Raji (cell line): ENCODE results near the gene EOLA1.
"Not testable (repeated sequence)": the region's sequence is repeated elsewhere in the genome, so short reads cannot be mapped to it uniquely, and the experiment has no call there.

Experiments used
- POLR2A ChIP-seq: IDR thresholded peaks from 2 replicates; pipeline ENCODE4 v1.6.1; 2011; ENCODE audit warnings: low read depth, low read length, control low read depth; ENCODE audit not compliant: insufficient read depth

The EOLA1 gene

DNA sequence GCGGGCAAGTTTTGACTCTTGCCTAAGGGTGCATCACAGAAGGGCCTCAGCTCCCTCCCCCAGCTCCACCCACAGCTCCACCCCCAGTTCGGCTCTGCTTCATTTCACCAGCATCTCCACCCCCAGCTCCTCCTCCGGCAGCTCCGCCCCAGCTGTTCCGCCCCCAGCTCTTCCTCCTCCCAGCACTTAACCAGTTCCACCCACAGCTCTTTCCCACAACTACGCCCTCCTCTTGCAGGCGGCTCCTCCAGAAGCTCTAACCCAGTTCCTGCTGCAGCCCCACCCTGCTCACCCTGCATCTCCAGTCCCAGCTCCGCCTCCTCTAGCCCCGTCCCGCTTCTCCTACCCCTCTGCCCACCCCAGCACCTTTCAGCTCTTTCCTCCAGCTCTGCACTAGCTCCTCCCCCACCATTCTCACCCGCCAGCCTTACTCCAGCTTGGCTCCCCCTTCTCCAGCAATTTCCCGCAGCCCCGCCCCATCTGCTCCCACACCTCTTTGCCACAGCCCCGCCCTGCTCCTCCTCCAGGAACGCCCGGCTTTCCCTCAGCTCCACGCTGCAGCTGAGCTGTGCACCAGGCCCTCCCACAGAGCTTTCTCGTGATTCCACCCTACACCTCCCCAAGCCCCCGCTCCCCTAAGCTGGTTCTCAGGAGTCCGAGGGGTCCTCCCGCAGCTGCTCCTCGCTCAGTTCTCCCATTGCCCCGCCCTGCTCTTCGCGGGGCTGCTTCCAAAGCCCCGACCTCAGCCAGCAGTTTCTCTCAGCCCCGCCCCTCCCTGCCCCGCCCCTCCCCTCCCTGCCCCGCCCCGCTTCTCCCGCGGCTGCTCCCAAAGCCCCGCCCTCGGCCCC is 1.3 kb upstream of the EOLA1 start:
- peak; percentile 36; the same call in 1 of the 2 replicates for TF ChIP-seq POLR2A

DNA sequence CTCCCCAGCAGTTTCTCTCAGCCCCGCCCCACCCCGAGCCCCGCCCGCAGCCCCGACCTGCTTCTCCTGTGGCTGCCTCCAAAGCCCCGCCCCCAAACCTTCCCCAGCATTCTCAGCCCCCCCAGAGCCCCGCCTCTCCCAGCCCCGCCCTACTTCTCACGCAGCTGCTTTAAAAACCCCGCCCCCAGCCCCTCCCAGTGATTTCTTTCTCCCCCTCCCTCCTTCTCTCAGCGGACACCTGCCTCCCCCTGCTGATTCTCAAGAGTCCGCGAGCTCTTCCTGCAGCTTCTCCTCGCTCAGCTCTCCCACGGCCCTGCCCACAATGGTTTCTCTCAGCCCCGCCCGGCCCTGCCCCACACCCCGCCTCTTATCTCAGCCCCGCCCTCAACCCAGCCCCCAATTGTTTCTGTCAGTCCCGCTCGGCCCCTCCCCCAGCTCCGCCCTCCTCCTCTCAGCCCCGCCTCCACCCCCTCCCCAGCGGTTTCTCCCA is 636 bp upstream of the EOLA1 start:
- TF ChIP-seq POLR2A = no peak

GRCh38 chrX:149541521-149542047 is 772 bp downstream of the EOLA1 start:
- TF ChIP-seq POLR2A = no peak

DNA sequence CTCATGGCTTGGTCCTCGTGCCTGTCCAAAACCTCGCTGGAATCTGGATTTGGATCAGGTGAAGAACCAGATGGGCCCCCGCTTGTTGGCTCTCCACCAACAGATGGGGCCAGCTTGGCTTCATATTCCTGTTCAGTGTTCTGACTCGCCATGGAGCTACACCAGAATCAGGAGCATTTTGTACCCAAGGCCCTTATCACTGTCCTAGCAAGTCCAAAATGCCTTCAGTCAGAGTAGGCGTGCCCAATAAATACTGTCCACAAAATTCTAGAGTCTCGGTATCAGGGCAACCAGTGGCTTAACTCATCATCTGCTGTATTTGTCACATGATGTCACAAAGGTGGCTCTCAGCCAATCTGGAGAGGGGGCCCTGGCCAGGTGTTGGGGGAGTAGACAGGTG is 8.9 kb downstream of the EOLA1 start, which contains the start of gene HSFX3:
HSFX3 (minus strand) TSS at position 224 of the 400 bp plus-strand sequence; CDS start at position 152, 72 bp downstream.
- not testable (repeated sequence) for TF ChIP-seq POLR2A

DNA sequence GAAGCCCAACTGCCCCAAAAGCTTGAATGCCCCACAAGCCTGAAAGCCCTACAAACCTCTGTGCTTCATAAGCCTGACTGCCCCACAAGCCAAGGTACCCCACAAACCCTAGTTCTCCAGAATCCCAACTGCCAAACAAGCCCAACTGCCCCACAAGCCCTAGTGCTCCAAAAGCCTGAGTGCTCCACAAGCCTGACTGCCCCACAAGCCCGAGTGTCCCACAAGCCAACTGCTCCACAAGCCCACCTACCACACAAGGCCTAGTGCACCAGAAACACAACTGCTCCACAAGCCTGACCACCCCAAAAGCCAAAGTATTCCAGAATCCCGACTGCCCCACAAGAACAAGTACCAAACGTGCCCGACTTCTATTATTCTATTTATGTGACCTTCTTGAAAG is 22.5 kb downstream of the EOLA1 start:
- TF ChIP-seq POLR2A = no peak

GRCh38 chrX:149567621-149568417 is 27.0 kb downstream of the EOLA1 start:
- no peak for TF ChIP-seq POLR2A

DNA sequence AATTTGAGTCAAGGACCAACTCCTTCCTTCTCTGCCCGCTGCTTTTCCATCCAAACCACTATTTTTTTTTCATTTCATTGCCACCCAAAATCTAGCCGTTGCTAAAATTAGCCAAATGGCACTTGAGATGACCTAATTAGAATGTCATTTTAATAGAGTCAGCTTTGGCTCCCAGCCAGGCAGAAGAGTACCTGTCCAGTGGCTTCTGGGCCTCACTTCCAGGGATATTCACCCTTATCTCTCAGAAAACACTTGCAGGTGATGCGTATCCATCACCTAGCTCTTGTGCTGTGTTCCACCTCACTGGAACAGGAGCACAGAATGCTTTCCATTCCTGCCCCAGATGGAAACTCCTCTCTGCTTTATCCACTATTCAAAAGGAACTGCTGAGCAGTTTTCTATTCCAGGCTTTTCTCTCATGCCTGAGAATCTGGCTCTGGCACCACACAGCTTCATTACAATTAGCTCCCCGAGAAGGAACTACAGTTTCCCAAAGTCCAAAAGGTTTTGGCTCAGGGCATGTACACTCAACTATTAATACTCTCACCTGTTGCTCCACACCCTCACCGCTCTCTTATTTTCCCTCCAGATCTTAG is 28.0 kb downstream of the EOLA1 start:
- no peak for TF ChIP-seq POLR2A

DNA sequence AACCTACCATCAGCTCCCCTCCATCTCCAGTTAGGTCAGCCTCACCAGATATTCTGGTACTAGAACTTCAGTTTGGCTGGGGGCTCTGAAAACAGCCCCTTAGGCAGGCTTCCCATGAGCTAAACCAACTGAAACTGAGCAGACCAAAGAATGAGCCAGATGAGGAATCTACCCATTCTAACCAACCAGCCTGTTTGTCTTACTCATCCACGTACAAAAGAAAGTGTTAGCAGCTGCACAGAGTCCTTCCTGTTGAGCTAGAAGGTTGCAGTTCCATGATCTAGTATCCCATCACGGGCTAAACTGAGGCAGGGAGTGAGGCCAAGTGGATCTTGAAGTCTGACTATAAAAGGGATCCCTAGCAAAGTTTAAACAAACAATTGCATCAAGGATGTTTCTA is 29.0 kb downstream of the EOLA1 start:
- TF ChIP-seq POLR2A = no peak

GRCh38 chrX:149570668-149571067 is 29.9 kb downstream of the EOLA1 start:
- TF ChIP-seq POLR2A = no peak

DNA sequence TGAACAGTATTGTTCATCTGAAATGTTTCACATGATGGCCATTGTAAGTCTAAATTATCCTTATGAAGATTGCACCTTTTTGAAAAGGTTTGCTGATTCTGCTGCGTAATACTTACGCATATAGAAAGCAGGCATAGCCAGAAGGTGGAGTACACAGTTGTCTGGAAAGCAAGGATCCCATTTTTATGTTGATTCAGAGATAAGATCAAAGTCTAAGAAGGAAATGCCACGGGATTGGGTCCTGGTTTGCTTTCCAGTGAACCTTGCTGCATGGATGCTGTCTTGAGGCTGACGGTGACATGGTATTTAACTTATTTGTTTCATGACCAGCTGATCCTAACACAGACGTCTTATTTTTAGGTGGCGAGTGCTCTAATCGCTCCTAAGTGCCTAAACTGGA is 31.0 kb downstream of the EOLA1 start:
- TF ChIP-seq POLR2A = no peak

- TF ChIP-seq POLR2A = no peak
Observed at GRCh38 chrX:149572743-149573142, 31.9 kb downstream of the EOLA1 start.

GRCh38 chrX:149587359-149587758 is 46.5 kb downstream of the EOLA1 start, which contains the start of gene MAGEA9B:
Gene MAGEA9B, minus strand, starts transcription at chrX:149587459. Its CDS starts 4,280 bp downstream, at chrX:149583179.
- TF ChIP-seq POLR2A = not testable (repeated sequence)

DNA sequence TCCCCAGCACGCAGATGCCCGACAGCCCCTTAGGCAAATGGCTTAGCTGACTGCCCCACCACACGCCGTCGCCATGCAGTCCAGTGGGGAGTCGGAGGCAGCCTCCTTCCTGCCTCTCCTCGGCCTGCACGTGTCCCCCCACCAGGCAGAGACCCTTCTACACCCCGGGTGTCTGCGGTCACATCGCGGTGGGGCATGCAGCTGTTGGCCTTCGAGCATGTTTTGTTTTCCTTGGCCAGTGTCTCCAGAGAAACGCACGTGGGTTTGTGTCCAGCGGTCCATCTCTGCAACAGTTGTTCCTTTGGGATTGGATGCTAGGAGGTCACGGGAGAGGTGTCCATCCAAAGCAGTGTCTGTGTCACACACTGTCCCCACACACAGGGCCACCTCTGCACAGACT is 54.4 kb downstream of the EOLA1 start, which contains the start of gene HSFX2:
HSFX2 (minus strand) TSS at position 101 of the 400 bp plus-strand sequence. CDS start 614 bp downstream, outside the sequence.
- not testable (repeated sequence) for TF ChIP-seq POLR2A
